Epithelial cell of esophagus (primary cell): ENCODE measurements around the gene HMGXB3.

Experiments used
- DNase-seq: peaks from one replicate; pipeline ENCODE4 v3.0.0; 2010; ENCODE audit warnings: low read depth
- H3K4me3 ChIP-seq: 2 replicates; pipeline ENCODE4 v1.5.1; 2011; ENCODE audit warnings: mild to moderate bottlenecking, low read length, control low read depth
- CTCF ChIP-seq: IDR thresholded peaks from 2 replicates; pipeline ENCODE4 v1.5.1; 2011; ENCODE audit warnings: low read depth, mild to moderate bottlenecking, low read length, control low read depth, inconsistent platforms; ENCODE audit not compliant: insufficient read depth; ENCODE audit errors: missing control alignments

HMGXB3 gene

GRCh38 chr5:149999359-149999758 lies 1.2 kb upstream of the HMGXB3 start:
- DNase-seq = peak; percentile 43
- H3K4me3 ChIP-seq = peak overlapping the region; percentile 71
- TF ChIP-seq CTCF = no peak

GRCh38 chr5:149999866-150000255 lies 678 bp upstream of the HMGXB3 start:
- TF ChIP-seq CTCF = no peak
- DNase-seq = no peak
- H3K4me3 ChIP-seq = peak overlapping the region; percentile 71

GRCh38 chr5:150000990-150001659 lies 586 bp downstream of the HMGXB3 start:
- peak overlapping the region; percentile 71 for H3K4me3 ChIP-seq
- TF ChIP-seq CTCF = no peak
- peak; percentile 62 for DNase-seq

GRCh38 chr5:150001660-150002486 lies 1.3 kb downstream of the HMGXB3 start:
- H3K4me3 ChIP-seq = peak overlapping the region; percentile 71
- peak; percentile 78 for TF ChIP-seq CTCF
- DNase-seq = peak; percentile 78

- no peak overlapping the region for H3K4me3 ChIP-seq
- no peak for TF ChIP-seq CTCF
- DNase-seq = no peak
Measured at GRCh38 chr5:150006318-150006717, 5.8 kb downstream of the HMGXB3 start.

- no peak for TF ChIP-seq CTCF
Measured at GRCh38 chr5:150007050-150007449, 6.5 kb downstream of the HMGXB3 start.

More at GRCh38 chr5:150007050-150007449, 6.5 kb downstream of the HMGXB3 start:
- no peak overlapping the region for H3K4me3 ChIP-seq
- no peak for DNase-seq
